ENCODE data around the gene AKAP14. TPM values are rescaled to one million over a fixed set of nuclear protein-coding genes. Genes with fewer than 3 reads are reported as not detected.

Gene AKAP14
- total RNA-seq, 2 experiments from 2014 or later: not detected

Other genes with a start within 250 kb of the AKAP14 start
- 100 to 1,000 TPM; 303 to 312 TPM for gene SEPTIN6, start 202.7 kb upstream of the AKAP14 start, total RNA-seq
- 1 to 10 TPM in 1 of 2 experiments, under 1 TPM in 1; 0.92 to 1.4 TPM for gene SOWAHD, start 137.3 kb upstream of the AKAP14 start, total RNA-seq
- 1,000 to 10,000 TPM; 1,775 to 1,899 TPM for gene RPL39, start 104.3 kb upstream of the AKAP14 start, total RNA-seq
- 10 to 100 TPM; 10.3 to 10.9 TPM for gene UPF3B, start 42.9 kb upstream of the AKAP14 start, total RNA-seq
- gene RNF113A, start 24.2 kb upstream of the AKAP14 start, total RNA-seq: 10 to 100 TPM; 29.1 to 29.5 TPM
- gene NDUFA1, start 24.1 kb upstream of the AKAP14 start, total RNA-seq: 100 to 1,000 TPM; 110 to 111 TPM
- 1 to 10 TPM; 6.5 to 7.6 TPM for gene NKAP, start 47.9 kb downstream of the AKAP14 start, total RNA-seq
- gene RHOXF2B, start 181.8 kb downstream of the AKAP14 start, total RNA-seq: not detected
- not detected for gene RHOXF1, start 220.0 kb downstream of the AKAP14 start, total RNA-seq